Measurements from ENCODE around the gene EGR1. TPM values are rescaled to one million over a fixed set of nuclear protein-coding genes. Genes with fewer than 3 reads are reported as not detected.

EGR1 gene
- total RNA-seq, 1 experiment from 2014 or later: 83.3 TPM

DNA sequence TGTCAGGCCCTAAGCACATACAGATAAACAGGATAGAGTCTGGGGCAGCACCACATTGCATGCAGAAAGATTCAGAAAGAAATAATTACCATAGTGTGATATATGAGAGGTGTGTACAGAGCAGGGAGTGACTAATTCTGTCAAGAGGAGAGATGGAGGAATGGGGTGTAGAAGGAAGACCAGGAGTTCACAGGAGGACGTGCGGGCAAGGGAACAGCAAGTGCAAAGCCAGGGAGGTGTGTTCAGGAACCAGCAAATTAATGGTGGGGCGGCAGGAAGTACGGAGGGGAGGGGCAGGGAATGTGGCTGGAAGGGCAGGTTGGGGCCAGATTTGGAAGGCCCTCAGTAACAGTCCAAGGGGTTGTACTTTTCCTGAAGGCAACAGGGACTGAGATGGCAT, 17.4 kb downstream of the EGR1 start:
- Histone ChIP-seq H3K18ac (ENCODE audit: insufficient read length, low read depth, low read length) (no peak overlapping the region), H3T11ph (ENCODE audit: low read length) (no peak overlapping the region), H4K8ac (replicated peaks; ENCODE audit: insufficient read length, low read depth, low read length) (no peak overlapping the region), H2BK12ac (ENCODE audit: insufficient read length, low read depth, low read length) (no peak overlapping the region), H3K4me1 (ENCODE audit: insufficient read depth, low read length) (no peaks in the 10 kb centered on the region), H3K23me2 (ENCODE audit: insufficient read length, low read depth, low read length, poor library complexity, severe bottlenecking) (no peaks in the 10 kb centered on the region), H3K4me2 (ENCODE audit: insufficient read depth, insufficient read length, low read length) (no peak overlapping the region), H3K79me1 (ENCODE audit: insufficient read depth, low read depth, low read length, poor library complexity, severe bottlenecking) (no peaks in the 10 kb centered on the region), H3K27me3 (ENCODE audit: insufficient read depth, low read length) (no peaks in the 10 kb centered on the region), H3K4ac (ENCODE audit: low read depth, low read length) (no peak overlapping the region), H2AK5ac (ENCODE audit: insufficient read length, low read length) (no peak overlapping the region), H3K9me3 (ENCODE audit: control insufficient read depth, low read depth, low read length) (no peaks in the 10 kb centered on the region), H3K27ac (ENCODE audit: insufficient read length, low read depth, low read length) (no peak overlapping the region), H3K56ac (ENCODE audit: insufficient read length, low read depth, low read length) (no peak overlapping the region), H2AFZ (ENCODE audit: low read length) (no peak overlapping the region), H4K20me1 (ENCODE audit: control insufficient read depth, insufficient read depth, insufficient read length) (no peaks in the 10 kb centered on the region), H2BK120ac (ENCODE audit: low read depth, low read length, poor library complexity, severe bottlenecking) (no peak overlapping the region), H3K14ac (ENCODE audit: insufficient read depth, low read length) (no peak overlapping the region), H3K23ac (ENCODE audit: insufficient read length, low read depth, low read length) (no peak overlapping the region), H3K79me2 (ENCODE audit: insufficient read depth, low read length) (no peaks in the 10 kb centered on the region), H3K9ac (ENCODE audit: extremely low read depth, insufficient read length, low read length) (no peak overlapping the region), H2BK15ac (ENCODE audit: low read depth, low read length) (no peak overlapping the region), H2BK20ac (ENCODE audit: low read depth, low read length, poor library complexity, severe bottlenecking) (no peak overlapping the region), H4K91ac (ENCODE audit: insufficient read length, low read depth, low read length) (no peak overlapping the region), H4K5ac (ENCODE audit: insufficient read length, low read depth, low read length) (no peak overlapping the region), H2BK5ac (ENCODE audit: insufficient read length, low read length) (no peak overlapping the region)
- TF ChIP-seq, protein P1, sequence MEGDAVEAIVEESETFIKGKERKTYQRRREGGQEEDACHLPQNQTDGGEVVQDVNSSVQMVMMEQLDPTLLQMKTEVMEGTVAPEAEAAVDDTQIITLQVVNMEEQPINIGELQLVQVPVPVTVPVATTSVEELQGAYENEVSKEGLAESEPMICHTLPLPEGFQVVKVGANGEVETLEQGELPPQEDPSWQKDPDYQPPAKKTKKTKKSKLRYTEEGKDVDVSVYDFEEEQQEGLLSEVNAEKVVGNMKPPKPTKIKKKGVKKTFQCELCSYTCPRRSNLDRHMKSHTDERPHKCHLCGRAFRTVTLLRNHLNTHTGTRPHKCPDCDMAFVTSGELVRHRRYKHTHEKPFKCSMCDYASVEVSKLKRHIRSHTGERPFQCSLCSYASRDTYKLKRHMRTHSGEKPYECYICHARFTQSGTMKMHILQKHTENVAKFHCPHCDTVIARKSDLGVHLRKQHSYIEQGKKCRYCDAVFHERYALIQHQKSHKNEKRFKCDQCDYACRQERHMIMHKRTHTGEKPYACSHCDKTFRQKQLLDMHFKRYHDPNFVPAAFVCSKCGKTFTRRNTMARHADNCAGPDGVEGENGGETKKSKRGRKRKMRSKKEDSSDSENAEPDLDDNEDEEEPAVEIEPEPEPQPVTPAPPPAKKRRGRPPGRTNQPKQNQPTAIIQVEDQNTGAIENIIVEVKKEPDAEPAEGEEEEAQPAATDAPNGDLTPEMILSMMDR (conservative IDR thresholded peaks at IDR 0.05): no peak
- WGBS (ENCODE audit: extremely low coverage, insufficient read length, low lambda C conversion rate): no CpG with 5 or more reads among the region's 4 CpGs
- Mint-ChIP-seq H3K36me3 (ENCODE audit: insufficient read depth in 1 of 3, low read depth in 3 of 3) (no peaks in the 10 kb centered on the region), H3K4me3 (no peak overlapping the region), H3K4me1 (peaks cover 9 to 10% of the 10 kb centered on the region in 2 experiments), H3K27me3 (ENCODE audit: low read depth) (peaks cover 15% of the 10 kb centered on the region), H3K27ac (no peak overlapping the region), H3K9me3 (no peaks in the 10 kb centered on the region)
- no peak for DNase-seq
